IgD-negative memory B cell (primary cell): Measurements from ENCODE around the gene ZNF287. TPM values are rescaled to one million over a fixed set of nuclear protein-coding genes. Genes with fewer than 3 reads are reported as not detected.
"Not testable (repeated sequence)": the region's sequence is repeated elsewhere in the genome, so short reads cannot be mapped to it uniquely, and the experiment has no call there.

ENCODE experiments used
- H3K27ac Mint-ChIP-seq, 3 donors: one replicate each; pipeline ENCODE4 v1.8.0; 2020 to 2022; ENCODE audit warnings: mild to moderate bottlenecking in 3 of 3, mixed read lengths in 3 of 3, moderate library complexity in 1 of 3
- H3K27me3 Mint-ChIP-seq: one replicate; pipeline ENCODE4 v1.8.0; 2021; ENCODE audit warnings: mixed read lengths
- H3K36me3 Mint-ChIP-seq: one replicate; pipeline ENCODE4 v1.8.0; 2020; ENCODE audit warnings: mild to moderate bottlenecking, mixed read lengths
- H3K4me1 Mint-ChIP-seq, 3 donors: one replicate each; pipeline ENCODE4 v1.8.0; 2020 to 2022; ENCODE audit warnings: mixed read lengths in 3 of 3, mild to moderate bottlenecking in 1 of 3
- H3K4me3 Mint-ChIP-seq, 4 donors: one replicate each; pipeline ENCODE4 v1.8.0; 2020 to 2022; ENCODE audit warnings: mild to moderate bottlenecking in 4 of 4, mixed read lengths in 4 of 4, moderate library complexity in 3 of 4
- H3K9me3 Mint-ChIP-seq, 3 donors: one replicate each; pipeline ENCODE4 v1.8.0; 2020 to 2021; ENCODE audit warnings: mixed read lengths in 3 of 3, mild to moderate bottlenecking in 1 of 3
- polyA plus RNA-seq: library from polyadenylated mRNA; unstranded; fragments of 300-500 nt; fragmentation: Illumina TruSeq; gene quantifications from one replicate; pipeline ENCODE4 v1.2.3, GENCODE V29; 2021

Gene ZNF287
- polyA plus RNA-seq, 1 donor from 2014 or later, result 6.2 TPM

DNA sequence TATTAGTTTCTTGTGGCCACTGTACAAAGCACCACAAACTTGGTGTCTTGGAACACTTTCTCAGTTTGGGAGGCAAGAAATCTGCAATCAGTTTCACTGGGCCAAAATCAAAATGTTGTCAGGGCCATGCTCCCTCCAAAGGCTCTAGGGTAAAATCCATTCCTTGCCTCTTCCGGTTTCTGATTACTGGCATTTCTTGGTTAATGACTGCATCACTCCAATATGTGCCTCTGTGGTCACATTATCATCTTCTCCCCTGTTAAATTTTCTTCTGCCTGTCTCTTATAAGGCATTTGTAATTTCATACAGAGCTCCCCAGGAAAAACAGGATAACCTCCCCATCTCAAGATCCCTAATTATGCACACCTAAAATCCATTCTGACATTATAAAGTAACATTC, 34.8 kb downstream of the ZNF287 start:
- H3K9me3 Mint-ChIP-seq, result peaks cover 5 to 8% (median 5%) of the 10 kb centered on the region in 3 donors
- peaks cover 2% of the 10 kb centered on the region for H3K36me3 Mint-ChIP-seq
- H3K4me3 Mint-ChIP-seq, result peak overlapping the region in 2 of 4 donors; percentile 29 to 52
- H3K27ac Mint-ChIP-seq, result peak overlapping the region in 1 of 3 donors; percentile 79
- peaks cover 7% of the 10 kb centered on the region for H3K27me3 Mint-ChIP-seq
- H3K4me1 Mint-ChIP-seq, result peaks cover 10 to 15% (median 12%) of the 10 kb centered on the region in 3 donors

DNA sequence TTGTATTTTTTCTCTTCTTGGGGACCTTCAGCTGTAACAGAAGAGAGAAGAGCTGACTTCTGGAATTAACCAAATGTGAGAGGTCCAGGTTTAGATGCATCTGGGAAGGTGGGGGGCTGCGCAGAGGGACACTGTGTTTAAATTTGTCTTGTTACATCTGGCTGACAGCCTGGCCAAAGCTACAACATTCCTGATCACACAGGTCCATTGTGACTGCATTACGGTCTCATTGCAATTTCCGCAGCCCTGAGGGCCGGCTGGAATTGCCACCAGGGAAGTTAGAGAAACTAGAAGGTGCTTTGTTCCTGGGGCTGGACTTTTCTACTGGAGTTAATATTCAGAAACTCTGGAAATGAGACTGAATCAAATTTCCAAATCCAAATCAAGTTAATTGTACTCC, 39.1 kb downstream of the ZNF287 start:
- Mint-ChIP-seq H3K36me3 (no peaks in the 10 kb centered on the region), H3K9me3 (no peaks in the 10 kb centered on the region), H3K4me1 (peaks cover 0 to 1% (median 0%) of the 10 kb centered on the region in 3 donors), H3K27ac (no peak overlapping the region), H3K27me3 (peaks cover 16% of the 10 kb centered on the region), H3K4me3 (no peak overlapping the region)

DNA sequence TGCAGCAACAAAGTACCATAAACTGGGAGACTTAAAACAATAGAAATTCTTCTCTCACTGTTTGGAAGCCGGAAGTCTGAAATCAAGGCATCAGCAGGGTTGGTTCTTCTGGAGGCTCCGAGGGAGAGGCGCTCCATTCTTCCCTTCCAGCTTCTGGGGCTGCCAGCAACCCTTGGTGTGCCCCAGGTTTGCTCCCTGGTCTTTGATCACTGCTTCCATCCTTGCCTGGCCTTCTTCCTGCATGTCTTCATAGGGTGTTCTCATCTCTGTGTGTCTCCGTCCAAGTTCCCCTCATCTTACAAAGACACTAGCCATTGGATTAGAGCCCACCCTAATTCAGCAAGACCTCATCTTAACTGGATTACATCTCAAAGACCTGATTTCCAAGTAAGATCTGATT, 41.7 kb downstream of the ZNF287 start:
- no peak overlapping the region for H3K27ac Mint-ChIP-seq
- H3K36me3 Mint-ChIP-seq, result no peaks in the 10 kb centered on the region
- no peak overlapping the region for H3K4me3 Mint-ChIP-seq
- H3K27me3 Mint-ChIP-seq, result peaks cover 18% of the 10 kb centered on the region
- H3K9me3 Mint-ChIP-seq, result no peaks in the 10 kb centered on the region
- H3K4me1 Mint-ChIP-seq, result peaks cover 0 to 4% (median 0%) of the 10 kb centered on the region in 3 donors

DNA sequence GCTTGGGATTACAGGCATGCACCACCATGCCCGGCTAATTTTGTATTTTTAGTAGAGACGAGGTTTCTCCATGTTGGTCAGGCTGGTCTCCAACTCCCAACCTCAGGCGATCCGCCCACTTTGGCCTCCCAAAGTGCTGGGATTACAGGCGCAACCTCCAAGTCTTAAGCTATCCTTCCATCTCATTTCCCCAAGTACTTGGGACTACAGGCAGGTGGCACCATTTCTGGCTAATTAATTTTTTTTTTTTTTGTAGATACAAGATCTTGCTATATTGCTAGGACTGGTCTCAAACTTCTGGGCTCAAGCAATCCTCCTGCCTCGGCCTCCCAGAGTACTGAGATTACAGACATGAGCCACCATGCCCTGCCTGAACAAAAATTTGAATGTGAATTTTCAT, 43.4 kb downstream of the ZNF287 start:
- not testable (repeated sequence) for H3K36me3 Mint-ChIP-seq, H3K4me1 Mint-ChIP-seq, H3K27ac Mint-ChIP-seq, H3K4me3 Mint-ChIP-seq, H3K9me3 Mint-ChIP-seq
- H3K27me3 Mint-ChIP-seq, result peaks cover 14% of the 10 kb centered on the region

DNA sequence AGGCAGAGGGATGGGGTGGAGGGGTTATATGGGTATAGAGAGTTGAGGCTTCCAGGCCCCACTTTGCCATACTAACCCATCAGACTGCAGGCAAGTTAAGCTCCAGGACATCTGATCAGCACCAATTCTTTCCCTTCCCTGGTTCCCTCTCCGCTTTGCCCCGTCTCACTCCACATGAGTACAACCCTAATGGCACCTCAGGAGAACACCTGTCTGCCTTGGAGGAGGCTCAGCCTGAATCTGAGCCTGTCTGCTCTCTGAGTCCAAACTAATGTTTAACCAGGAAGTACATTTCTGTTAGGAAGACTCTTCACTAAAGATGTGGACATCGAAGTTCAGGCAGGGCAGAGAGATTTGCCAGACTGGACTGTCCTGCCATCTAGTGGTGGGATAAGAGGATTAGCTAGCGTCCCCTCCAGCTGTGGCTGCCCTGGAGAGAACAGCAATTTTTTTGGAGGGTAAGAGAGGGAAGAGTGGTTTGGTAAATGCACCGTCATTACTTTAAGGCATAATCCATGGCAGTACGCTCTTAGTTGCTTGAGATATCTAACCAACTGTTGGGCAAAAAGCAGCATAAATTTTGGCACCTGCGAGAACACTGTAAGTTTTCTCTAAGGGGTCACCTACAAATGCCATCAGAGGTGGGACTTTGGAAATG, 47.8 kb downstream of the ZNF287 start:
- Mint-ChIP-seq H3K27ac (no peak overlapping the region), H3K4me3 (no peak overlapping the region), H3K36me3 (no peaks in the 10 kb centered on the region), H3K4me1 (peaks cover 0 to 8% (median 5%) of the 10 kb centered on the region in 3 donors), H3K9me3 (no peaks in the 10 kb centered on the region), H3K27me3 (peaks cover 18% of the 10 kb centered on the region)

DNA sequence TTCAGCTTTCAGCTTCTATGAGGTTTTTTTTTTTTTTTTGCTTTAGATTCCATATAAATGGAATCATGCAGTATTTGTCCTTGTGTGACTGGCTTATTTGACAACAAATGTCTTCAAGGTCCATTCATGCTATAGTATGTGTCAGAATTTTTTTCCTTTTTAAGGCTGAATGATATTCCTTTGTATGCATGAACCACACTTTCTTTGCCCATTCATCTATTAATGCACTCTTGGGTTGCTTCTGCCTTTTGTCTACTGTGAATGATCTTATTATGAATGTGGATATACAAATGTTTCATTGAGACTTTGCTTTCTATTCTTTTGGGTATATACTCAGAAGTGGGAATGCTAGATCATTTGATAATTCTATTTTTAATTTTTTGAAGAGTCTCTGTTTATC, 50.0 kb downstream of the ZNF287 start:
- peaks cover 4% of the 10 kb centered on the region for H3K36me3 Mint-ChIP-seq
- H3K4me3 Mint-ChIP-seq, result no peak overlapping the region
- peaks cover 20% of the 10 kb centered on the region for H3K27me3 Mint-ChIP-seq
- no peaks in the 10 kb centered on the region for H3K9me3 Mint-ChIP-seq
- H3K4me1 Mint-ChIP-seq, result peaks cover 0 to 7% (median 5%) of the 10 kb centered on the region in 3 donors
- no peak overlapping the region for H3K27ac Mint-ChIP-seq

DNA sequence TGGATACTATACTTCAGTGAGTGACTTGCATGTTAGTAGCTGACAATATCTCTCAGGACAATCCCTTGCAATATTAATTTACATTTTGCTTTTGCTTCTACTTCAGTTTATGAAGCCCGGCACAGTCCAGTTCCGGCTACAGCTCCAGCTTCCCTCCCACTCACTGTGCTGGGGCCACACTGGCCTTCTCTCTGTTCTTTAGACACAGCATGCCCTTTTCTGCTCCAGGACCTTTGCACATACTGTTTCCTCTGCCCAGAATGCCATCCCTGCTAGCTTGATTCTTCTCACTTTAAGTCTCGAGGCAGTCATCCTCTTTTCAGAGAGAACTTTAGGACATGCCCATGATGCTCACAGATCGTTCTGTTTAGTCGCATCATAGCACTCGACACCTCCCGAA, 51.5 kb downstream of the ZNF287 start:
- H3K36me3 Mint-ChIP-seq, result peaks cover 4% of the 10 kb centered on the region
- peaks cover 18% of the 10 kb centered on the region for H3K27me3 Mint-ChIP-seq
- no peak overlapping the region for H3K27ac Mint-ChIP-seq
- H3K4me1 Mint-ChIP-seq, result peaks cover 0 to 5% (median 4%) of the 10 kb centered on the region in 3 donors
- H3K9me3 Mint-ChIP-seq, result no peaks in the 10 kb centered on the region
- H3K4me3 Mint-ChIP-seq, result no peak overlapping the region

DNA sequence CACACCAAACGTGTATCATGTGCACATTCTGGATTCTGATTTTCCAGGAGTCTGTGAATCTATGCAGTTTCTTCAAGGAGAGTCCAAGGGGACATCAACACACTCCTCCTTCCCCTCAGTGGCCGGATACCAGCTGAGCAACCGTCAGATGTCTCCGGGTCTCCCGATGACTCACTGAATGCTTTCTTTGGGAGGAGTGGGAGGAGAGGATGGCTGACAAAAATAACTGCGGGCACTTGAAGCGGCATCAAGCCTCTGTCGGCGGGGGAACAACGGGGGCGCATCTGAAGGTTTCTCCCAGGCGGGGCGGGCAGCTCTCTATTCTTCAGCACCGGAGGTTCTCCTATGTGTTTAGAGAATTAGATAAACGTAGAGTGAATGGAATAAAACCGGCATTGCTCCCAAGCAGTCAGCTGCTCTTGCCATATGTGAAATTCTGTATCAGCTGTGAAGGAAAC, 52.4 kb downstream of the ZNF287 start:
- Mint-ChIP-seq H3K9me3 (no peaks in the 10 kb centered on the region), H3K27me3 (peaks cover 19% of the 10 kb centered on the region), H3K4me1 (peaks cover 0 to 11% (median 10%) of the 10 kb centered on the region in 3 donors), H3K36me3 (peaks cover 4% of the 10 kb centered on the region), H3K4me3 (no peak overlapping the region), H3K27ac (no peak overlapping the region)

DNA sequence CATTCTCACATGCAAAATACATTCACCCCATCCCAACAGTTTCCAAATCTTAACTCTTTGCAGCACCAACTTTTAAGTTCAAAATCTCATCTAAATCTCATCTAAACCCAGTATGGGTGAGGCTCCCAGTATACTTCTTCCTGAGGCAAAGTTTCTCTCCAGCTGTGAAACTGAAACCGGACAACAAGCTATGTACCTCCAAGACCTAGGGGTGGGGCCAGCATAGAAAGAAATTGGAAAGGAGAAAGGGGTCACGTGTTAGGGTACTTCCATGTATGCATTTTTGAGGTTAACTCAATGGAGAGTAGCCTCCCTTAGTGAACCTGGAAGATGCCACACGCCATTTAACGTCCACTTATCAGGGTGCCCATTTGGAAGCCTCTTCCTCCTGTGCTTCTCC, 53.1 kb downstream of the ZNF287 start:
- Mint-ChIP-seq H3K9me3 (no peaks in the 10 kb centered on the region), H3K4me3 (no peak overlapping the region)

DNA sequence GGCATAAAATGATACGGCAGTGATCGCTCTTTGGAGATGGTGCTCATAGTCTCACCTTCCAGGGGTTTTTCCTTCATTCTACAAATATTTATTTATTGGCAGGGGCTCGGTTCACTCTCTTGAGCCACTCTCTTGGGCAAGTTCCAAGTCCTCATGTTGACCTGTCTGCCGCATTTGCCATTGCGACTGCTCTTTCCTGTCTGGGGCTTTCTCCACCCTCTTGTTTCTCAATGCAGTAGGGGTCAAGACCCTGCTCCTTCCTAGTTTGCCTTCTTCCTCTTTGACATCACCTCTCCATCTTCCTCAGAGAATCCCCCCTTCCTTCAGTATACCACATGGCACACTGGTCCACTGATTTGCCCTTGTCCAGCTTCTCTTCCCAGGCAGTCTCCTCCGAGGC, 55.1 kb downstream of the ZNF287 start:
- H3K27ac Mint-ChIP-seq, result no peak overlapping the region

More for the DNA sequence above, 53.1 kb downstream of the ZNF287 start:
- Mint-ChIP-seq H3K27me3 (peaks cover 19% of the 10 kb centered on the region), H3K4me1 (peaks cover 0 to 7% (median 5%) of the 10 kb centered on the region in 3 donors), H3K27ac (no peak overlapping the region), H3K36me3 (peaks cover 4% of the 10 kb centered on the region)

DNA sequence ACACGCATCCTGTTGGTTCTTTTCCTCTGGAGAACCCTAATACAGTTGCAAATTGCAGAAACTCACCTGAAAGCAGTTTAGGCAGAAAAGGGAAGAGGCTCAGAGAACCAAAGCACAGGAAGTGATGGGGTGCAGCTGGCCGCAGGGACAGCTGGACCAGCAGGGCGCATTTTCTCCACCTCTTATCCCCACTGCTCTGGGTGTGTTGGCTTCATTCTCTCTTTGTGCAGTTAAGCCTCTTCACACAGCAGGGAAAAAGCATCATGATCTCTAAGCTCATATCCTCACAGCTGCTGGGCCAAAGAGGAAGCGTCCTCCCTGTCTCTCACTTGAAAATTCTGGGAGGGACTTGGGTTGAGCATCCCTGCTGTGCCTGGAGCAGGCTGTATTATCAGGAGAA, 57.0 kb downstream of the ZNF287 start:
- no peak overlapping the region for H3K4me3 Mint-ChIP-seq
- H3K27me3 Mint-ChIP-seq, result peaks cover 19% of the 10 kb centered on the region
- H3K9me3 Mint-ChIP-seq, result no peaks in the 10 kb centered on the region
- no peak overlapping the region for H3K27ac Mint-ChIP-seq
- peaks cover 6% of the 10 kb centered on the region for H3K36me3 Mint-ChIP-seq
- H3K4me1 Mint-ChIP-seq, result peaks cover 0 to 7% (median 5%) of the 10 kb centered on the region in 3 donors

More for the DNA sequence above, 55.1 kb downstream of the ZNF287 start:
- peaks cover 0 to 7% (median 5%) of the 10 kb centered on the region in 3 donors for H3K4me1 Mint-ChIP-seq
- no peak overlapping the region for H3K4me3 Mint-ChIP-seq
- no peaks in the 10 kb centered on the region for H3K9me3 Mint-ChIP-seq
- H3K36me3 Mint-ChIP-seq, result peaks cover 4% of the 10 kb centered on the region
- peaks cover 21% of the 10 kb centered on the region for H3K27me3 Mint-ChIP-seq

DNA sequence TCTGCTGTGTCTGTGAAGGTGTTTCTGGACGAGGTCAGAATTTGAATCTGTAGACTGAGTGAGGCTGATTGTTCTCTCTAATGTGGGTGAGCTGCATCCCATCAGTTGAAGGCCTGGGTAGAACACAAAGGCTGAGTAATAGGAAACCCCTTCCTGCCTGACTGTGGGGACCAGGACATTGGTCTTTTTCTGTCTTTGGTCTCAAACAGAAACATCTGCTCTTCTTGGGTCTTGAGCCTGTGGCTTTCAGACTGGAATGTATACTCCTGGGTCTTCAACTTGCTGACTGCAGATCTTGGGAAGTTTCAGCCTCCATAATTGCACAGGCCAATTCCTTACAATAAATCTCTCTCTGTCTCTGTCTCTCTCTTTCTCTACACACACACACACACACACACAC, 57.4 kb downstream of the ZNF287 start:
- Mint-ChIP-seq H3K27me3 (peaks cover 18% of the 10 kb centered on the region), H3K4me3 (no peak overlapping the region), H3K27ac (no peak overlapping the region), H3K4me1 (peaks cover 0 to 7% (median 5%) of the 10 kb centered on the region in 3 donors), H3K9me3 (no peaks in the 10 kb centered on the region), H3K36me3 (peaks cover 6% of the 10 kb centered on the region)

DNA sequence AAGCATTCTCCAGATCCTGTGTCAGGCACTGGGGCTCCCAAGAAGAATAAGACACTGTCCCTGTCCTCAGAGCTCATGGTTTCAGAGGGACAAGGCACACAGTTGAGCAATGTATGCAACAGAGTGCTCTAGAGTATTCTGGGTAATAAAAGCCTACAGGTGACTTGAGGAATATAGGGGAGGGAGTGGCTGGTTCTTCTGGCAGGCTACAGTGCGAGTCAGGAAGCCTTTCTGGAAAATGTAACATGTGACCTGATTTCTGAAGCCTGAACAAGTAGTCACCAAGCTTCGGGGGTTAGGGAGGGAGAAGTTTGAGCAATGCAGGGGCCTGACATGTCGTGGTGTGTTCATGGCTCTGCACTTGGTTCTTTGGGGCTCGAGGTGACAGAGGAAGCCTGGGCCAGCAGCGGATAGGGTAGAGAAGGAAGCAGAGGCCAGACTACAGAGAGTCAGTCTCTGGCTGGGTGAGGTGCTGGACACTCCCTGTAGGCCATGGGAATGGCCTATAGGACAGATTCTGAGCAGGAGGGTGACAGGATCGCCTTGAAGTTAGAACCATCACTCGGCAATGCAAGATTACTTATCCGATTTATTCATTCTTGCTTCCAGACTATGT, 61.0 kb downstream of the ZNF287 start:
- Mint-ChIP-seq H3K27me3 (peaks cover 12% of the 10 kb centered on the region), H3K27ac (no peak overlapping the region), H3K4me1 (peaks cover 0 to 7% (median 5%) of the 10 kb centered on the region in 3 donors), H3K9me3 (no peaks in the 10 kb centered on the region), H3K36me3 (peaks cover 2% of the 10 kb centered on the region), H3K4me3 (peak overlapping the region in 1 of 4 donors; percentile 49)

DNA sequence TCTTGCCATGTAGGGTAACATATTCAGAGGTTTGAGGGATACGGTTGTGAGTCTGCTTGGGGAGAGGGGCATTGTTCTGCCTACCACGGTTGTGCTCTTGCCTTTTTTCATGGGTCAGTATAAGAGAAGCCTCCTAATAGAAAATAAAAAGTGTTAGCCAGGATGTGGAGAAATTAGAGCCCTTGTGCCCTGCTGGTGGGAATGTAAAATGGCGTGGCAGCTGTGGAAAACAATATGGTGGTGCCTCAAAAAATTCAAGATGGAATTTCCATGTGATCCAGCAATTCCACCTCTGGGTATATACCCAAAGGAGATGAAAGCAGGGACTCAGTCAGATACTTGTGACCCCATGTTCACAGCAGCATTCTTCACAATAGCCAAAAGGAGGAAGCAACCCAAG, 62.8 kb downstream of the ZNF287 start:
- Mint-ChIP-seq H3K4me3 (no peak overlapping the region), H3K9me3 (no peaks in the 10 kb centered on the region), H3K27ac (no peak overlapping the region), H3K36me3 (peaks cover 2% of the 10 kb centered on the region), H3K27me3 (peaks cover 10% of the 10 kb centered on the region), H3K4me1 (no peaks in the 10 kb centered on the region)

DNA sequence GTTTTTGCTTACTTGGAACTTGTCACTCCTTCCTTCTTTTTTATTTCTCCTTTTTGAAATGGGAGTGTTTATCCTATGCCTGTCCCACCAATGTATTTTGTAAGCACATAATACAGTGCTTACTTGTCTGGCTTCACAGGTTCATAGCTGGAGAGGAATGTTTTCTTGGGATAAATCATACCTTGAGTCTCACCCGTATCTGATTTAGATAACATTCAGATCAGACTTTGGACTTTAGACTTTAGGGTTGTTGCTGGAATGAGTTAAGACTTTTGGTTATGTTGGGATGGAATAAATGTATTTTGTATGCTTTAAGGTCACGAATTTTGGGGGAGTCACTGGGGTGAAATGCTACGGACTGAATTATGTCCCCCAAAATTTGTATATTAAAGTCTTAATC, 64.0 kb downstream of the ZNF287 start:
- H3K36me3 Mint-ChIP-seq, result peaks cover 2% of the 10 kb centered on the region
- H3K4me3 Mint-ChIP-seq, result no peak overlapping the region
- H3K27ac Mint-ChIP-seq, result no peak overlapping the region
- peaks cover 0 to 1% (median 0%) of the 10 kb centered on the region in 3 donors for H3K4me1 Mint-ChIP-seq
- H3K9me3 Mint-ChIP-seq, result peaks cover 0 to 2% (median 0%) of the 10 kb centered on the region in 3 donors
- H3K27me3 Mint-ChIP-seq, result peaks cover 10% of the 10 kb centered on the region
